ENCODE data around the gene RCVRN.

Gene RCVRN

DNA sequence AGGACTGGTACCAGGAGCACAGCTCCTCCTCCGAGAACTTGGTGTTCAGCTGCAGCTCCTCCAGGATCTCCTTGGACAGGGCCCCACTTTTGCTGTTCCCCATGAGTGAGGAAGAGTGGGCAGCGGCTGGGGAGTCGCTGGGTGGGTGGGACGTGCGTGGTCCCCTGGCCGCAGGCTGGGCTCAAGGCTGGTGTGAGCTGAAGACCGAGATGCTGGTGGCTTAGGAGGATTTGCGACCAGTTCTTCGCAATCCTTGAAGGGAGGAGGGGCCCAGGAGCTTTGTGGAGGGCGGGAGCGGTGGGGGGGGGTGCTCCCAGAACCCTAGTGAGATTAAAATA lies at the start of gene RCVRN:
TSS of gene RCVRN (minus strand) at position 194 of the 338 bp plus-strand sequence. CDS start at position 103, 91 bp downstream.
- FAIRE-seq (no peak), DNase-seq (ENCODE audit: low spot score) (no peak)

- FAIRE-seq = no peak
Observed at GRCh38 chr17:9953492-9953891, 48.4 kb upstream of the RCVRN start.

DNA sequence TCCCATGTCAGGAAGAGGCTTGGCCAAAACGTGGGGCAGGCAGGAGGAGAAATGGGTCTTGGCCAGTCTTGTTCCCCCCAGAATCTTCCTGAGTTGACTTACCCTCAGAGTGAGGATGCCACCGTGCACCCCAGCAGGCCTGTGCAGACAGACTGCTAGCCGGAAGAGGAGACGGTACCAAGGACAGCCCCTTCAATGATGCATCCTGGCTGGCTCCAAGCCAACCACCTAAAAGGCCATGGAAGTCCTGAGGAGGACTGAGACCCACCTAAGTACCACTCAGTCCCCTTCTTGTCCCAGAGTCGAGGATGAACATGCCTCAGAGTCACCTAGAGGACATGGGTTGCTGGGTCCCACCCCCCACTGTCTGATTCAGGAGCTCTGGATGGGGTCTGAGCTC lies 46.7 kb upstream of the RCVRN start:
- no peak for FAIRE-seq

More at GRCh38 chr17:9953492-9953891, 48.4 kb upstream of the RCVRN start:
- no peak for DNase-seq (ENCODE audit: low spot score)

GRCh38 chr17:9948928-9949327 lies 43.9 kb upstream of the RCVRN start:
- FAIRE-seq = no peak
- DNase-seq (ENCODE audit: low spot score) = no peak

More for the DNA sequence above, 46.7 kb upstream of the RCVRN start:
- DNase-seq (ENCODE audit: low spot score) = no peak

DNA sequence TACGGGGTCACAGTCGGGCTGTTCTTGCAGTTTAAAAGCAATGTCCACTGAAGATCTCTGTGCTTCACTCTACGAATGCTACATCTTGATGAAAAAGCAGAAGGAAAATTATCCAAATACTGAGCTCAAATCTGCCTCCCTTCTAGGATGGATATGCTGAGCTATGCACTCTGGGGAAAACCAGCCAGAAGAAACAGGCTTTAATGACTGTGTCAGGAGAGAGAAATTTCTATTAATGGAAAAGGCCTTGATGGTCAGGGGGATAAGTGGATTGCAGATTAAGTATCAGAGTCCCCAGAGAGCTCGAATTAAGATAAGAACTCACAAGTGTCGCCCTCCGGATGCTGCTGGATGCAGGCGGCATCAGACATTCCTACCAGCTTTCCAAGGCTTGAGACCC lies 39.6 kb upstream of the RCVRN start:
- FAIRE-seq (no peak), DNase-seq (ENCODE audit: low spot score) (no peak)

DNA sequence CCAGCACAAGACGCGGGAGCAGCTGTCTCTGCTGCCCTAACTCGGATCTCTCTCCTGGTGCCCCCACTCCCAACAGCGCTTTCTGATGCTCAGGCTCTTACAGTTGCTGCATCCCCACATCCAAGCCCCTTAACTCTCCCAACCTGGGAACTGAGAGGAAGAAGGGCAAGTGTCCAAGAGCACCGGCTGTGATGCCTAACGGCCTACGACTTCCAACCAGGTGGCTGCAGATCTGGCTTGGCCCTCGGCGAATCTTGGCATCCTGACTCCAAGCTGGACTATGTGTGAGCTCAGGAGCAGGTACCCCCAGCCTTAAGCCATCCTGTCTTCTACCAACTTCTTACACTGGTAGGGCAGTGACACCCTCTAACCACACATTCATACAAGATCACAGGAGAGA lies 38.3 kb upstream of the RCVRN start:
- FAIRE-seq = no peak

GRCh38 chr17:9942885-9943284 lies 37.8 kb upstream of the RCVRN start:
- DNase-seq (ENCODE audit: low spot score) (no peak), FAIRE-seq (no peak)

More for the DNA sequence above, 38.3 kb upstream of the RCVRN start:
- DNase-seq (ENCODE audit: low spot score) = no peak

- DNase-seq (ENCODE audit: low spot score) (no peak), FAIRE-seq (no peak)
Observed at GRCh38 chr17:9941305-9941704, 36.2 kb upstream of the RCVRN start.

GRCh38 chr17:9940841-9941240 lies 35.8 kb upstream of the RCVRN start:
- no peak for FAIRE-seq
- DNase-seq (ENCODE audit: low spot score) = no peak

GRCh38 chr17:9938764-9939163 lies 33.7 kb upstream of the RCVRN start:
- no peak for DNase-seq (ENCODE audit: low spot score)
- FAIRE-seq = no peak

GRCh38 chr17:9937901-9938300 lies 32.8 kb upstream of the RCVRN start:
- no peak for DNase-seq (ENCODE audit: low spot score)
- FAIRE-seq = no peak

GRCh38 chr17:9937241-9937761 lies 32.2 kb upstream of the RCVRN start:
- FAIRE-seq = no peak
- no peak for DNase-seq (ENCODE audit: low spot score)

DNA sequence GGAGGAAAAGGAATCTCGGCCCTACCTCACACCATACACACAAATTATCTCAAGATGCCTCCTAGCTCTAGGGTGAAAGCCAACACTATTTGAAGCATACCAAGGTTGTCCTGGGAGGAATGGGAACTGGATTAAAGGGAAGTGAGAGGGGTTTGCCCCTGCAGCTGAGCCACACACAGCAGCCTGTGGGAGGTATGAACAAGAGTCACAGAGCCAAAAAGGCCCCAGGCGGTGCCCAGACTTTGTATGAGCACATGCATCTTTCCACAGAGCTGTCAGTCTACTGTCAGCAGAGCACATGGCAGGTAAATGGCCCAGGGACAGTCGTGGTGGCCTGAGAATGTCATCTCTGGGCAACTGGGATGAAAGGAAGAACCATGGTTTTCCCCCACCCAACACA lies 31.0 kb upstream of the RCVRN start:
- FAIRE-seq = no peak

GRCh38 chr17:9935408-9935807 lies 30.3 kb upstream of the RCVRN start:
- FAIRE-seq = no peak
- DNase-seq (ENCODE audit: low spot score) = no peak

More for the DNA sequence above, 31.0 kb upstream of the RCVRN start:
- no peak for DNase-seq (ENCODE audit: low spot score)

GRCh38 chr17:9934331-9934730 lies 29.3 kb upstream of the RCVRN start:
- DNase-seq (ENCODE audit: low spot score) (no peak), FAIRE-seq (no peak)

- DNase-seq (ENCODE audit: low spot score) (no peak), FAIRE-seq (no peak)
Observed at GRCh38 chr17:9932491-9932890, 27.4 kb upstream of the RCVRN start.

- FAIRE-seq = no peak
Observed at GRCh38 chr17:9931144-9931741, 26.2 kb upstream of the RCVRN start.

DNA sequence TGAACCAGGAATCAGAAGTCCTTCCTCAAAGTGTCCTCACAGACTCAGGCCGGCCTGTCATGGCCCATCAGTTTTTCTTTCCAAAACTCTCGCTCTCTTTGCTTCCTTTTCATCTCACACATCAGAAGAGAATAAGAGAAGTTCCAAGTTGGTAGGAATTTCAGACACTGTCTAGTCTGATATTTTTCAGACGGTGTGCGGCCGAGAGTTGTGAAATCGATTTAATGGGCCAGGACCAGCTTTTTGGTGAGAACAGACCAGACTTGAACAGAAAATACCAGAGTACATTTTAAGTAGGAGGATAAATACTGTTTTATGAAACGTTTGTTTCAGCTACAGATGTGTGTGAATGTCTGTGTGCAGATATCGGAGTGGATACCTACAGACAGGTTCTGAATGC lies 24.8 kb upstream of the RCVRN start:
- FAIRE-seq (no peak), DNase-seq (ENCODE audit: low spot score) (no peak)

More at GRCh38 chr17:9931144-9931741, 26.2 kb upstream of the RCVRN start:
- DNase-seq (ENCODE audit: low spot score) = no peak

GRCh38 chr17:9928601-9929333 lies 23.7 kb upstream of the RCVRN start:
- no peak for FAIRE-seq
- peak; percentile 37 for DNase-seq (ENCODE audit: low spot score)

DNA sequence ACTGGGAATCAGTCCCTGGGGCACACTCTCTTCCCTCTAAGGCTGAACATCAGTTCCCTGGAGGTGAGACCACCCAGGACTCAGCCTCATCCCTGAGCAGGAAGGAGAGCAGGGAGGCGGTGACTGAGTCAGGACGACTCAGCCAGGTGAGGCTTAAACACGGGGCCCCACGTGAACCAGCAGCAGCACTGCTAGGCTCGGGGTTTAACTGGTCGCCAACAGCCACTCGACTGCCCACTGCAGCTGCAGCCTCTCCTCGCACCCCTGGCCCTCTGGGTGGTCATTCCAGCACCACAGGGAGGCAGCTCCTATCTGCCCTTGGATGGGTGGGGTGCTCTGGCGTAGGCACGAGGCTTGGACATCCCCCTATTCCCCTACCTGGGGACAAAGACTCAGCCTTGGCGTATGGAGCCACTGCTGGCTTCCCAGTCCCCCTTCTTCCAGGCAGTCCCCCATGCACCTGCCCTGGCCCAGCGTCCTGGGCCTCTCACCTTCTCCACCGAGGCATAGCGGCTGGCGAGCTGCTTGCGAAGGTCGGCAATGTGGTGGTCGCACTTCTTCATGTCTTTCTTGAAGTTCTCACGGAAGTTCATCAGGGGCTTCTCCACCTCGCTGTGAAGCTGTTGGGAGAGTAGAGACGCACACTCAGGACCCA lies 21.2 kb upstream of the RCVRN start:
- FAIRE-seq = no peak
- DNase-seq (ENCODE audit: low spot score) = no peak

- DNase-seq (ENCODE audit: low spot score) (no peak), FAIRE-seq (no peak)
Observed at GRCh38 chr17:9925457-9925856, 20.4 kb upstream of the RCVRN start.

- DNase-seq (ENCODE audit: low spot score) (peak; percentile 62), FAIRE-seq (peak; percentile 67)
Observed at GRCh38 chr17:9924735-9925191, 19.7 kb upstream of the RCVRN start.
